Measurements from ENCODE around the gene DIP2B.

- TF ChIP-seq, protein P1, sequence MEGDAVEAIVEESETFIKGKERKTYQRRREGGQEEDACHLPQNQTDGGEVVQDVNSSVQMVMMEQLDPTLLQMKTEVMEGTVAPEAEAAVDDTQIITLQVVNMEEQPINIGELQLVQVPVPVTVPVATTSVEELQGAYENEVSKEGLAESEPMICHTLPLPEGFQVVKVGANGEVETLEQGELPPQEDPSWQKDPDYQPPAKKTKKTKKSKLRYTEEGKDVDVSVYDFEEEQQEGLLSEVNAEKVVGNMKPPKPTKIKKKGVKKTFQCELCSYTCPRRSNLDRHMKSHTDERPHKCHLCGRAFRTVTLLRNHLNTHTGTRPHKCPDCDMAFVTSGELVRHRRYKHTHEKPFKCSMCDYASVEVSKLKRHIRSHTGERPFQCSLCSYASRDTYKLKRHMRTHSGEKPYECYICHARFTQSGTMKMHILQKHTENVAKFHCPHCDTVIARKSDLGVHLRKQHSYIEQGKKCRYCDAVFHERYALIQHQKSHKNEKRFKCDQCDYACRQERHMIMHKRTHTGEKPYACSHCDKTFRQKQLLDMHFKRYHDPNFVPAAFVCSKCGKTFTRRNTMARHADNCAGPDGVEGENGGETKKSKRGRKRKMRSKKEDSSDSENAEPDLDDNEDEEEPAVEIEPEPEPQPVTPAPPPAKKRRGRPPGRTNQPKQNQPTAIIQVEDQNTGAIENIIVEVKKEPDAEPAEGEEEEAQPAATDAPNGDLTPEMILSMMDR (IDR thresholded peaks at IDR 0.05): no peak
- TF ChIP-seq POLR2A (IDR thresholded peaks at IDR 0.05): no peak
Measured at GRCh38 chr12:50790081-50790480, 285.3 kb downstream of the DIP2B start.
